Lung (tissue), 12 donors: ENCODE data around the gene TSPYL1. TPM values are rescaled to one million over a fixed set of nuclear protein-coding genes. Genes with fewer than 3 reads are reported as not detected.

Experiments used
- ATAC-seq: fragments of 200-7000 bp; cut with Tn5 transposase; one replicate; pipeline ENCODE4 v1.9.1; 2020; ENCODE audit warnings: moderate number of reproducible peaks; ENCODE audit not compliant: insufficient read depth, low FRiP score
- DNase-seq, 3 donors: peaks; one replicate each; pipeline ENCODE4 v3.0.0-alpha.2; 2013 to 2017
- H3K27ac ChIP-seq, 2 donors: one replicate each; pipeline ENCODE4 v1.5.1; 2013; ENCODE audit warnings: mild to moderate bottlenecking in 2 of 2, moderate library complexity in 2 of 2, control low read depth in 1 of 2, inconsistent platforms in 1 of 2, low read depth in 1 of 2, low read length in 1 of 2
- H3K27me3 ChIP-seq, 3 donors: one replicate each; pipeline ENCODE4 v1.5.1; 2013; ENCODE audit warnings: low read length in 2 of 3; ENCODE audit not compliant: control insufficient read depth in 3 of 3, insufficient read depth in 3 of 3
- H3K36me3 ChIP-seq, 4 donors: one replicate each; pipeline ENCODE4 v1.5.1; 2013; ENCODE audit warnings: low read length in 4 of 4, mild to moderate bottlenecking in 1 of 4, moderate library complexity in 1 of 4; ENCODE audit not compliant: control insufficient read depth in 4 of 4, insufficient read depth in 4 of 4
- H3K4me1 ChIP-seq, 5 donors: one replicate each; pipeline ENCODE4 v1.5.1; 2013; ENCODE audit warnings: low read length in 5 of 5, mild to moderate bottlenecking in 2 of 5, moderate library complexity in 1 of 5; ENCODE audit not compliant: control insufficient read depth in 5 of 5, insufficient read depth in 5 of 5
- H3K4me3 ChIP-seq: one replicate; pipeline ENCODE4 v1.5.1; 2013; ENCODE audit warnings: mild to moderate bottlenecking, control low read depth, moderate library complexity
- H3K9ac ChIP-seq, 2 donors: one replicate each; pipeline ENCODE4 v1.5.1; 2013; ENCODE audit warnings: low read length in 2 of 2, control low read depth in 1 of 2; ENCODE audit not compliant: insufficient read depth in 1 of 2
- H3K9me3 ChIP-seq, 4 donors: one replicate each; pipeline ENCODE4 v1.5.1; 2013; ENCODE audit warnings: low read length in 3 of 4, mild to moderate bottlenecking in 1 of 4, moderate library complexity in 1 of 4; ENCODE audit not compliant: control insufficient read depth in 4 of 4, insufficient read depth in 3 of 4
- WGBS, 2 donors: extraction: QIAGEN DNeasy Blood & Tissue Kit; methylation state at CpG; one replicate each; pipeline ENCODE4 v1.1.7; 2013; 5-methylcytosine and 5-hydroxymethylcytosine counted together
- polyA plus RNA-seq, 2 donors: library from polyadenylated mRNA; stranded (reverse); fragments of 200-250 nt; gene quantifications; one replicate each; pipeline ENCODE4 v1.2.1, GENCODE V29; 2013
- total RNA-seq, 2 donors: library from RNA; depleted of rRNA in 1 of 2; stranded (reverse); fragments of >200 nt in 1 of 2; gene quantifications; one replicate each; pipeline ENCODE4 v1.2.1, GENCODE V29; 2014 to 2021
- TF ChIP-seq, protein P1 (sequence below): IDR thresholded peaks from 2 replicates; pipeline ENCODE4 v1.5.1; 2012; ENCODE audit warnings: mild to moderate bottlenecking; ENCODE audit errors: control extremely low read depth, extremely low read depth
- donor health status: control.
- donor health status: control.
- donor health status: Bipolar disorder and iron deficiency.
- donor health status: healthy.
- donor health status: DM: yes; HTN: yes; CAD: no.

The TSPYL1 gene
- total and polyA plus RNA-seq, 4 donors = 16.3 to 68.8 (median 46.4) TPM

DNA sequence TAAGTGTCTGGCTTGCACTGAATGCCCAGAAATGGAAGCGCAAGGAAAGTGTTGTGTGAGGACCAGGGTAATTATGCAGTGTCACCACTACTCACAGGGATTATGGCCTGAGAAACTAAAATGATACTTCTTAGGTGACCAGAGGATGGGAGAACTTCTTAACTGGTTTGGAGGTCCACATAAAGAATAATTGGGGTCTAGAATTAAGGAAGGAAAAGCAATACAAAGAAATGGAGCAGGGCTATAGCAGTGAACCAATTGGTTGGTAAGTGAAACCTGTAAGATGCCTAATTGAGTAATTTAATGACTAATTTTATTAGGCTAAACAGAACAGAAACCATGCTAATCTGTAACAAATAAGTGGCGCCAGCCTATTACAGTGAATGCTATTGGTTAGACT is 31.2 kb downstream of the TSPYL1 start:
- no peaks in the 10 kb centered on the region for H3K9me3 ChIP-seq
- no peak for DNase-seq
- H3K9ac ChIP-seq = no peak overlapping the region
- 96 to 98% methylated on average over 2 of the region's 2 CpGs for WGBS, 2 donors
- no peaks in the 10 kb centered on the region for H3K27me3 ChIP-seq
- no peak for ATAC-seq
- TF ChIP-seq, protein P1, sequence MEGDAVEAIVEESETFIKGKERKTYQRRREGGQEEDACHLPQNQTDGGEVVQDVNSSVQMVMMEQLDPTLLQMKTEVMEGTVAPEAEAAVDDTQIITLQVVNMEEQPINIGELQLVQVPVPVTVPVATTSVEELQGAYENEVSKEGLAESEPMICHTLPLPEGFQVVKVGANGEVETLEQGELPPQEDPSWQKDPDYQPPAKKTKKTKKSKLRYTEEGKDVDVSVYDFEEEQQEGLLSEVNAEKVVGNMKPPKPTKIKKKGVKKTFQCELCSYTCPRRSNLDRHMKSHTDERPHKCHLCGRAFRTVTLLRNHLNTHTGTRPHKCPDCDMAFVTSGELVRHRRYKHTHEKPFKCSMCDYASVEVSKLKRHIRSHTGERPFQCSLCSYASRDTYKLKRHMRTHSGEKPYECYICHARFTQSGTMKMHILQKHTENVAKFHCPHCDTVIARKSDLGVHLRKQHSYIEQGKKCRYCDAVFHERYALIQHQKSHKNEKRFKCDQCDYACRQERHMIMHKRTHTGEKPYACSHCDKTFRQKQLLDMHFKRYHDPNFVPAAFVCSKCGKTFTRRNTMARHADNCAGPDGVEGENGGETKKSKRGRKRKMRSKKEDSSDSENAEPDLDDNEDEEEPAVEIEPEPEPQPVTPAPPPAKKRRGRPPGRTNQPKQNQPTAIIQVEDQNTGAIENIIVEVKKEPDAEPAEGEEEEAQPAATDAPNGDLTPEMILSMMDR = no peak
- H3K27ac ChIP-seq = peak overlapping the region in 1 of 2 donors; percentile 21
- H3K4me1 ChIP-seq = peaks cover 16 to 31% (median 24%) of the 10 kb centered on the region in 5 donors
- H3K4me3 ChIP-seq = no peak overlapping the region
- peaks cover 0 to 9% (median 5%) of the 10 kb centered on the region in 4 donors for H3K36me3 ChIP-seq

DNA sequence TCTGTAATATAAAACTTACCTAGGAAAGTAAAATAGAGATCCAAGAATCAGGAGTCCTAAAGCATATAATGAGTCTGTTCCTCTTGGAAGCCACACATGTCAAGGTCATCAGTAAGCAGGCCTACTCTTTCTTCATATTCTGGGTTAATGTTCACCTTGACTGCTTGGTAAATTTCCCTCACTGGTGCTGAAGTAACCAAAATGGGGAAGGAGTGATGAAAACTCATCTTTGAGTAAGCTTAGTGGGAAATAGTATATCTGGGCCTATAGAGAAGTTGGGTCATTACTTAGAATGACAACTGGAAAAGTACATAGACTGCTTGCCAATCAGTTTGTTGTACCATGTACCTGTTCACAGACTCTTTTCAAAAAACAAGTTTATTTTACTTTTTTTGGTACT is 32.4 kb downstream of the TSPYL1 start:
- TF ChIP-seq, protein P1 = no peak

DNA sequence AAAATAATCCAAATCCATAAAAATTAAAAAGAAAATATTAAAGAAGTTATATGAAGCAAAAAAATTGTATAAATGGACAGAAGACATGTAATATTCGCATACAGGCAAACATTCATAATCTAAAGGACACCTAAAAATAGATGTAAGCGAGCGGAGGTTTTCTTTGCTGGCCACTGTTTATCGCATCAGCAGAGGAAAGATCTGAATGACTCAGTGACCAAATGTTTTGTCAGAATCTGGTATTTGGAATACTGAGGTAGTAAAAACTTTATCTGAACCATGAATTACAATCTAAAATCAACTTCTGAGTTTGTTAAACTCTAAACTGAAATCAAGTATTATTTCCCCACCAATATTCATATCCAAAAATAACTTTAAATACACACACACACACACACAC is 33.6 kb downstream of the TSPYL1 start:
- Histone ChIP-seq H3K4me3 (no peak overlapping the region), H3K4me1 (peaks cover 3 to 13% (median 8%) of the 10 kb centered on the region in 5 donors), H3K27me3 (no peaks in the 10 kb centered on the region), H3K9me3 (no peaks in the 10 kb centered on the region), H3K27ac (peak overlapping the region in 1 of 2 donors; percentile 21), H3K9ac (no peak overlapping the region), H3K36me3 (peaks cover 0 to 4% (median 1%) of the 10 kb centered on the region in 4 donors)
- DNase-seq (no peak), ATAC-seq (no peak)
- TF ChIP-seq, protein P1 = no peak
- WGBS, 2 donors = 93 to 98% methylated on average over 4 of the region's 4 CpGs

More for the DNA sequence above, 32.4 kb downstream of the TSPYL1 start:
- no peak overlapping the region for H3K9ac ChIP-seq
- no peaks in the 10 kb centered on the region for H3K27me3 ChIP-seq
- H3K9me3 ChIP-seq = no peaks in the 10 kb centered on the region
- DNase-seq (no peak), ATAC-seq (no peak)
- no peak overlapping the region for H3K4me3 ChIP-seq
- H3K27ac ChIP-seq = peak overlapping the region in 1 of 2 donors; percentile 41
- H3K36me3 ChIP-seq = peaks cover 0 to 8% (median 4%) of the 10 kb centered on the region in 4 donors
- H3K4me1 ChIP-seq = peaks cover 8 to 25% (median 16%) of the 10 kb centered on the region in 5 donors

DNA sequence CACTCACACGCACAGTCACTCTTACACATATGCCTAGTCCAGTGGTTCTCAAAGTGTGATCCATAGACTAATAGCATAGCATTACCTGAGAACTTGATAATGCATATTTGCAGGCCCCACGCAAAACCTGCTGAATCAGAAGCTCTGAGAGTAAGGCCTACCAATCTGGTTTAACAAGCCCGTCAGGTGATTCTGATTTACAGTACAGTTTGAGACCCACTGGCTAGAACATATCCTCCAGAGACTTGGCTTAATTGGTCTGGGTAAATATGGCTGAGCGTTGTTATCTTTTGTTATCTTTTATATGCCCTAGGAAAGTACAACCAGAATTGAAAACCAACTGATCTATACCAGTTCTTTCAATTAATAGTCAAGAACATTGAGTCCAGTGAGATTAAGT is 35.4 kb downstream of the TSPYL1 start:
- peaks cover 0 to 4% (median 2%) of the 10 kb centered on the region in 4 donors for H3K36me3 ChIP-seq
- no peaks in the 10 kb centered on the region for H3K9me3 ChIP-seq
- no peak for DNase-seq

More for the DNA sequence above, 35.4 kb downstream of the TSPYL1 start:
- Histone ChIP-seq H3K4me3 (no peak overlapping the region), H3K9ac (no peak overlapping the region), H3K27me3 (no peaks in the 10 kb centered on the region), H3K4me1 (peaks cover 0 to 4% (median 0%) of the 10 kb centered on the region in 5 donors), H3K27ac (no peak overlapping the region)
- no peak for ATAC-seq
- TF ChIP-seq, protein P1 = no peak
- WGBS, 2 donors = 93 to 96% methylated on average over 4 of the region's 4 CpGs
